ENCODE data around the gene SCN10A.

The SCN10A gene

GRCh38 chr3:38652934-38653333, 163.1 kb downstream of the SCN10A start:
- DNase-seq = no peak

- DNase-seq = peak in 25 of 58 donors; percentile 8 to 59 (median 32)
Measured at GRCh38 chr3:38651153-38651789, 164.7 kb downstream of the SCN10A start.

- no peak for DNase-seq
Measured at GRCh38 chr3:38650248-38650951, 165.6 kb downstream of the SCN10A start.

- DNase-seq = peak in 8 of 58 donors; percentile 8 to 27 (median 18)
Measured at GRCh38 chr3:38649500-38650247, 166.3 kb downstream of the SCN10A start, which contains the start of gene SCN5A. SCN5A (minus strand) TSS chr3:38649687; CDS start chr3:38633307, 16,380 bp downstream.

- no peak for DNase-seq
Measured at GRCh38 chr3:38648659-38649499, 167.1 kb downstream of the SCN10A start.

- DNase-seq = no peak
Measured at GRCh38 chr3:38648024-38648658, 167.9 kb downstream of the SCN10A start.

GRCh38 chr3:38647217-38647970, 168.6 kb downstream of the SCN10A start:
- DNase-seq = no peak

All from anterior cingulate cortex (tissue), 58 donors.